Upper lobe of right lung (tissue), 1 donor: Measurements from ENCODE around the gene C14orf39. TPM values are rescaled to one million over a fixed set of nuclear protein-coding genes. Genes with fewer than 3 reads are reported as not detected.

Experiments used
- ATAC-seq: fragments of 200-7000 bp; cut with Tn5 transposase; one replicate; pipeline ENCODE4 v1.9.1; 2020; ENCODE audit warnings: mild to moderate bottlenecking, moderate library complexity
- DNase-seq: peaks from one replicate; pipeline ENCODE4 v3.0.0-alpha.2; 2020
- H3K27ac ChIP-seq: fragments of 200-600 bp; one replicate; pipeline ENCODE4 v1.8.0; 2022
- H3K27me3 ChIP-seq: fragments of 200-600 bp; one replicate; pipeline ENCODE4 v1.8.0; 2022; ENCODE audit warnings: mild to moderate bottlenecking
- H3K36me3 ChIP-seq: fragments of 200-600 bp; one replicate; pipeline ENCODE4 v1.8.0; 2022
- H3K4me1 ChIP-seq: fragments of 200-600 bp; one replicate; pipeline ENCODE4 v1.8.0; 2022
- H3K4me3 ChIP-seq: fragments of 200-600 bp; one replicate; pipeline ENCODE4 v1.8.0; 2022; ENCODE audit warnings: mild to moderate bottlenecking
- H3K9me3 ChIP-seq: fragments of 200-600 bp; one replicate; pipeline ENCODE4 v1.8.0; 2022
- intact Hi-C: fragments of 100-400 bp; cut with DNase I; formaldehyde crosslinking; loops from one replicate; pipeline ENCODE4 v1.11.0; 2022
- total RNA-seq: library from RNA; stranded (reverse); fragmentation: NEBNext Ultra II Directional; extraction: Animal tissue kit (Norgen Biotek cat#: 25700); gene quantifications from one replicate; pipeline ENCODE4 v1.2.1, GENCODE V29; 2021
- TF ChIP-seq, protein P1 (sequence below): fragments of 200-600 bp; IDR thresholded peaks from one replicate; pipeline ENCODE4 v1.8.0; 2022; ENCODE audit warnings: antibody characterized with exemption
- donor health status: DM: no; HTN: yes; CAD: no; lungs with severe emphysema.

The C14orf39 gene
- total RNA-seq, 1 donor from 2014 or later = not detected

DNA sequence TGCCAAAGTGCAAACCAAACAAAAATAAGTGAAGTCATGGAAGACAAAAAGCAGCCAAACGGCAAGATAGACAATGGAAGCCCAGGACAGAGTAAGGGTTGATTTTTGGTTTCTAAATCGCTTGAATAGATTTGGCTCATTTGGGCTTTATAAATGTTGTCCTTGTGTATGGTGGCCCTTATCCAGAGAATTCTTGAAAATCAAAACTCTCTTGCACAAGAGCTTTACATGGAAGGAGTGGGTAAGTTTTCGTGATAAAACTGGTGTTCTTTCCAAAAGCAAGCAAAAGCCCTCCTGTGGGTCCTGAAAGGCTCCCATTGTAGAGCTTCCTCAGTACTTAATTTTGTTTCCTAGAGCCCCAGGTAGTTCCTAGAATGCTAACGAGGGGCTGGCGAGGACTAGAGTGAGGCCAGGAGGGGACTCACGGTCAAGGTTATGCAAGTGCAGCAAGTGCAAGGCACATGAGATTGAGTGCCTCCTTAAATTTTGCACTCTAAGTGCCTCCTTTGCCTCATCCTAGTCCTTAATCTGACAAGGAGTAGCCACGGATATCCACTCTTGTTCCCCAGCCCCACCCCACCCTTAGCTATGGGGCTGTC lies 27.2 kb upstream of the C14orf39 start:
- intact Hi-C loops = no loop called here
- H3K27me3 ChIP-seq = peaks cover 90% of the 10 kb centered on the region
- no peak overlapping the region for H3K27ac ChIP-seq

DNA sequence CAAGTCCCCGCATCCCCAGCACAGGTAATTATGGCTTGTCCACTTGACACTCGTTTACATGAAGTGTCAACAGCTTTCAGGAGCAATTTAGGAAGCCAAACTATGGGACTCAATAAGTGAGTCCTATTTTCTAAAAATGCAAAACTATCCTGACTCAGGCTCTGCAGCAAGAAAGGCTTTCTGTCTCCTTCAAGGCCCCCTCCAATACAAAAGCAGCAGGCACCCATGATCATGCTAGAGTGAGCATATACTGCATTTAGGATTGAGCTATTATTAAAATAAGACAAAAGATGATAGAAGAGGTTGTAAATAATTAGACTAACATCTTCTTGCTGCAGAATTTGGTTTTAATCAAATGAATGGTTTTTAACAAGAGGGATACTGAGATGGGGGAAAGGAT lies 26.3 kb upstream of the C14orf39 start:
- no peaks in the 10 kb centered on the region for H3K9me3 ChIP-seq
- TF ChIP-seq, protein P1, sequence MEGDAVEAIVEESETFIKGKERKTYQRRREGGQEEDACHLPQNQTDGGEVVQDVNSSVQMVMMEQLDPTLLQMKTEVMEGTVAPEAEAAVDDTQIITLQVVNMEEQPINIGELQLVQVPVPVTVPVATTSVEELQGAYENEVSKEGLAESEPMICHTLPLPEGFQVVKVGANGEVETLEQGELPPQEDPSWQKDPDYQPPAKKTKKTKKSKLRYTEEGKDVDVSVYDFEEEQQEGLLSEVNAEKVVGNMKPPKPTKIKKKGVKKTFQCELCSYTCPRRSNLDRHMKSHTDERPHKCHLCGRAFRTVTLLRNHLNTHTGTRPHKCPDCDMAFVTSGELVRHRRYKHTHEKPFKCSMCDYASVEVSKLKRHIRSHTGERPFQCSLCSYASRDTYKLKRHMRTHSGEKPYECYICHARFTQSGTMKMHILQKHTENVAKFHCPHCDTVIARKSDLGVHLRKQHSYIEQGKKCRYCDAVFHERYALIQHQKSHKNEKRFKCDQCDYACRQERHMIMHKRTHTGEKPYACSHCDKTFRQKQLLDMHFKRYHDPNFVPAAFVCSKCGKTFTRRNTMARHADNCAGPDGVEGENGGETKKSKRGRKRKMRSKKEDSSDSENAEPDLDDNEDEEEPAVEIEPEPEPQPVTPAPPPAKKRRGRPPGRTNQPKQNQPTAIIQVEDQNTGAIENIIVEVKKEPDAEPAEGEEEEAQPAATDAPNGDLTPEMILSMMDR = no peak
- no peaks in the 10 kb centered on the region for H3K36me3 ChIP-seq
- peaks cover 99% of the 10 kb centered on the region for H3K27me3 ChIP-seq
- no peak overlapping the region for H3K4me3 ChIP-seq
- DNase-seq (no peak), ATAC-seq (no peak)
- no peak overlapping the region for H3K27ac ChIP-seq
- peaks cover 14% of the 10 kb centered on the region for H3K4me1 ChIP-seq
- intact Hi-C loops = no loop called here

More for the DNA sequence above, 27.2 kb upstream of the C14orf39 start:
- DNase-seq (no peak), ATAC-seq (no peak)
- no peak overlapping the region for H3K4me3 ChIP-seq
- no peaks in the 10 kb centered on the region for H3K36me3 ChIP-seq
- peaks cover 14% of the 10 kb centered on the region for H3K4me1 ChIP-seq
- no peaks in the 10 kb centered on the region for H3K9me3 ChIP-seq
- TF ChIP-seq, protein P1 = no peak

GRCh38 chr14:60510951-60511599 lies 25.2 kb upstream of the C14orf39 start:
- H3K4me3 ChIP-seq = no peak overlapping the region
- peaks cover 14% of the 10 kb centered on the region for H3K4me1 ChIP-seq
- TF ChIP-seq, protein P1 = no peak
- no peak for DNase-seq
- ATAC-seq = no peak
- H3K9me3 ChIP-seq = no peaks in the 10 kb centered on the region
- peaks cover 99% of the 10 kb centered on the region for H3K27me3 ChIP-seq
- intact Hi-C loops = no loop called here
- H3K36me3 ChIP-seq = no peaks in the 10 kb centered on the region
- no peak overlapping the region for H3K27ac ChIP-seq

DNA sequence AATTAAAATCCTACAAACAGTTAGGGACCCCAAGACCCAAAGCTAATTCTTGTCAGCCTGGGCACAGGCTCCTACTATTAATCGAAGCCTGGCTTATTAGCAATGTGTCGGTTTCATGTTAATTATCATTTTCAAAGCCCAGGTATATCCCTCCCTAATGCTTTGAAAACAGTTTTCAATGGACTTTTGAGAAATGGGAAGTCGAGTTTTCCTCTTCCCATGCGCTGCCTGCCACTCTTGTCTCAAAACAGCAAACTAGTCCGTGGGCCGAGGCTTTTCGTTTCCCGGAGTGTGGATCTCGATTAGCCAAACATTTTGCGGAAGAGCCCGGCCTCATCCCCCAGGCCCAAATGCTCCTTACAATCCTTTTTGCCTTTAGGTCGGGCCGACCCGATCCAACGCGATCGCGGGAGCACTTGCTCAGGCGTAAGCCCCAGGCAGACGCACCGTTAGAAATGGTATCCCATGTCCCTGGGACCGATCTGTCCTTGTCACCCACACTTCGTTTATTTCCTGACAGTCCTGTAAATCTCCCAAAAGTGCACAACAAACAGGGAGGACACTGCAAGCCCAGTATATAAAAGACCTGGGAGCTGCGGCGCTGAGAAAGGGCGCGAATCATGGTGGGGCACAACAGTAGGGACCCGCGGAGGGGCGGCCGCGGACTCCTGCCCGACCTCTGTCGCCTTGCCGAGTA lies 24.5 kb upstream of the C14orf39 start:
- no peak for DNase-seq
- ATAC-seq = no peak
- no peaks in the 10 kb centered on the region for H3K36me3 ChIP-seq
- H3K27ac ChIP-seq = no peak overlapping the region
- H3K9me3 ChIP-seq = no peaks in the 10 kb centered on the region
- intact Hi-C loops = no loop called here
- H3K27me3 ChIP-seq = peaks cover 99% of the 10 kb centered on the region
- H3K4me3 ChIP-seq = no peak overlapping the region
- TF ChIP-seq, protein P1 = no peak
- peaks cover 14% of the 10 kb centered on the region for H3K4me1 ChIP-seq

GRCh38 chr14:60509438-60510253 lies 23.8 kb upstream of the C14orf39 start:
- no peak for ATAC-seq
- H3K27me3 ChIP-seq = peaks cover 99% of the 10 kb centered on the region
- H3K4me3 ChIP-seq = no peak overlapping the region
- H3K4me1 ChIP-seq = peaks cover 12% of the 10 kb centered on the region
- H3K27ac ChIP-seq = no peak overlapping the region
- no peaks in the 10 kb centered on the region for H3K9me3 ChIP-seq
- TF ChIP-seq, protein P1 = no peak
- intact Hi-C loops = no loop called here
- H3K36me3 ChIP-seq = no peaks in the 10 kb centered on the region
- no peak for DNase-seq
